HG02943 (cell line): ENCODE measurements around the gene LSMEM2.
A peak's percentile ranks its signal among the peaks of the same experiment; 100 is the strongest.

Source experiments
- ATAC-seq: cut with Tn5 transposase; IDR thresholded peaks from one replicate; pipeline ENCODE4 v1.9.1; 2021; ENCODE audit warnings: mild to moderate bottlenecking, low read depth, moderate library complexity; ENCODE audit not compliant: unreplicated experiment

Gene LSMEM2

GRCh38 chr3:50333744-50334328, 54.9 kb downstream of the LSMEM2 start:
- no peak for ATAC-seq

GRCh38 chr3:50334339-50335075, 55.6 kb downstream of the LSMEM2 start:
- ATAC-seq: no peak

- ATAC-seq: peak; percentile 31
Observed at GRCh38 chr3:50336452-50337174, 57.7 kb downstream of the LSMEM2 start.

GRCh38 chr3:50337175-50337861, 58.4 kb downstream of the LSMEM2 start:
- ATAC-seq: peak; percentile 72
